Measurements from ENCODE around the gene CEND1. TPM values are rescaled to one million over a fixed set of nuclear protein-coding genes. Genes with fewer than 3 reads are reported as not detected.

Gene CEND1
- total and polyA plus RNA-seq, 2 of the 13 experiments (the other 11 are each of a cell fraction or from before 2014, with no cell fraction given): not detected

DNA sequence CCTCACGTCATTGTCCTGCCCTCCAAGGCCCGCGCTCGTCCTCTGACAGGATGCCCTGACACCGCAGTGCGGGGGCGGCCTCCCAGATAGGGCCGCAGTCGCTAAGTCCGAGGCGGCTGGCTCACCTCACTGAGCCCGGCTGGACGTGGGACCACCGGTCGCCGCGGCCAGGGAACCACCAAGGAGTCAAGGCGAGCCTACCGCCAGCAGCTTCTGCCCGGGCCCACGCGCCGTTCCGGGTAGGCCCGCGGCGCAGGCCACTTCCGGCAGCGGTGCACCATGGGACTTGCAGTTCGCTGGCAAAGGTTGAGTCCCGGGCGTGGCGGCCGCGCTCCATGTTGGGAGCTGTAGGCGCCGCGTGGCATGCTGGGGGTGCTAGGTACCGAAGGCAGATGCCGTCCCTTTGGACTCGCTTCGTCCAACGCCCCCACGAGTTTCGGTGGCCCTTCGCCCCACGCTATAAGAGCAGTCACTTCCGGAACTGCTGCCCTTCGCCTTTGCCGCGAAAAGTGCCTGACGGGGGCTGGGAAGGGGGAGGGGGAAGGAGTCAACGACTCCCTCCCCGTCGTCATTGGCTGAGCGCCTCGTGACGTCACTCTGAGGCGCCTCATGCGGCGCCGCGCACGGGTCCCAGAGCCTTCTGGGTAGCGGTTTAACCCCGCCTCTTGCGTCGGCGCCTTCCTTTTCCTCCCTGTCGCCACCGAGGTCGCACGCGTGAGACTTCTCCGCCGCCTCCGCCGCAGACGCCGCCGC lies 19.6 kb upstream of the CEND1 start, which contains the start of gene RPLP2 (continued):
- no peak for TF ChIP-seq ZNF382 (CRISPR knock-in tag; IDR thresholded peaks at IDR 0.05; ENCODE audit: borderline replicate concordance)
- TF ChIP-seq, protein P1, sequence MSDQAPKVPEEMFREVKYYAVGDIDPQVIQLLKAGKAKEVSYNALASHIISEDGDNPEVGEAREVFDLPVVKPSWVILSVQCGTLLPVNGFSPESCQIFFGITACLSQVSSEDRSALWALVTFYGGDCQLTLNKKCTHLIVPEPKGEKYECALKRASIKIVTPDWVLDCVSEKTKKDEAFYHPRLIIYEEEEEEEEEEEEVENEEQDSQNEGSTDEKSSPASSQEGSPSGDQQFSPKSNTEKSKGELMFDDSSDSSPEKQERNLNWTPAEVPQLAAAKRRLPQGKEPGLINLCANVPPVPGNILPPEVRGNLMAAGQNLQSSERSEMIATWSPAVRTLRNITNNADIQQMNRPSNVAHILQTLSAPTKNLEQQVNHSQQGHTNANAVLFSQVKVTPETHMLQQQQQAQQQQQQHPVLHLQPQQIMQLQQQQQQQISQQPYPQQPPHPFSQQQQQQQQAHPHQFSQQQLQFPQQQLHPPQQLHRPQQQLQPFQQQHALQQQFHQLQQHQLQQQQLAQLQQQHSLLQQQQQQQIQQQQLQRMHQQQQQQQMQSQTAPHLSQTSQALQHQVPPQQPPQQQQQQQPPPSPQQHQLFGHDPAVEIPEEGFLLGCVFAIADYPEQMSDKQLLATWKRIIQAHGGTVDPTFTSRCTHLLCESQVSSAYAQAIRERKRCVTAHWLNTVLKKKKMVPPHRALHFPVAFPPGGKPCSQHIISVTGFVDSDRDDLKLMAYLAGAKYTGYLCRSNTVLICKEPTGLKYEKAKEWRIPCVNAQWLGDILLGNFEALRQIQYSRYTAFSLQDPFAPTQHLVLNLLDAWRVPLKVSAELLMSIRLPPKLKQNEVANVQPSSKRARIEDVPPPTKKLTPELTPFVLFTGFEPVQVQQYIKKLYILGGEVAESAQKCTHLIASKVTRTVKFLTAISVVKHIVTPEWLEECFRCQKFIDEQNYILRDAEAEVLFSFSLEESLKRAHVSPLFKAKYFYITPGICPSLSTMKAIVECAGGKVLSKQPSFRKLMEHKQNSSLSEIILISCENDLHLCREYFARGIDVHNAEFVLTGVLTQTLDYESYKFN (CRISPR knock-in tag; conservative IDR thresholded peaks at IDR 0.05): peak; percentile 62
- no peak; the same call in 1 of the 2 replicates for TF ChIP-seq GATAD2A (CRISPR knock-in tag; IDR thresholded peaks at IDR 0.05)
- TF ChIP-seq TFDP1 (CRISPR knock-in tag; IDR thresholded peaks at IDR 0.05; ENCODE audit: borderline replicate concordance): peak; percentile 83
- TF ChIP-seq POLR2AphosphoS5 (IDR thresholded peaks at IDR 0.05; ENCODE audit: low read depth, low read length): peak; percentile 88
- peak; percentile 60 for TF ChIP-seq CBX1 (IDR thresholded peaks at IDR 0.05; ENCODE audit: low read depth)
- peak; percentile 24; the same call in 1 of the 2 replicates for TF ChIP-seq SMAD3 (CRISPR knock-in tag; IDR thresholded peaks at IDR 0.05)
- TF ChIP-seq ZNF749 (CRISPR knock-in tag; IDR thresholded peaks at IDR 0.05; ENCODE audit: borderline replicate concordance): peak; percentile 62; the same call in 1 of the 2 replicates
- TF ChIP-seq, protein P2, sequence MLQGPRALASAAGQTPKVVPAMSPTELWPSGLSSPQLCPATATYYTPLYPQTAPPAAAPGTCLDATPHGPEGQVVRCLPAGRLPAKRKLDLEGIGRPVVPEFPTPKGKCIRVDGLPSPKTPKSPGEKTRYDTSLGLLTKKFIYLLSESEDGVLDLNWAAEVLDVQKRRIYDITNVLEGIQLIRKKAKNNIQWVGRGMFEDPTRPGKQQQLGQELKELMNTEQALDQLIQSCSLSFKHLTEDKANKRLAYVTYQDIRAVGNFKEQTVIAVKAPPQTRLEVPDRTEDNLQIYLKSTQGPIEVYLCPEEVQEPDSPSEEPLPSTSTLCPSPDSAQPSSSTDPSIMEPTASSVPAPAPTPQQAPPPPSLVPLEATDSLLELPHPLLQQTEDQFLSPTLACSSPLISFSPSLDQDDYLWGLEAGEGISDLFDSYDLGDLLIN (CRISPR knock-in tag; IDR thresholded peaks at IDR 0.05; ENCODE audit: borderline replicate concordance): 0 out of 2 replicates have a peak, but pooled peaks have one; percentile 53
- TF ChIP-seq SMAD9 (CRISPR knock-in tag; IDR thresholded peaks at IDR 0.05): no peak
- TF ChIP-seq, protein P3, sequence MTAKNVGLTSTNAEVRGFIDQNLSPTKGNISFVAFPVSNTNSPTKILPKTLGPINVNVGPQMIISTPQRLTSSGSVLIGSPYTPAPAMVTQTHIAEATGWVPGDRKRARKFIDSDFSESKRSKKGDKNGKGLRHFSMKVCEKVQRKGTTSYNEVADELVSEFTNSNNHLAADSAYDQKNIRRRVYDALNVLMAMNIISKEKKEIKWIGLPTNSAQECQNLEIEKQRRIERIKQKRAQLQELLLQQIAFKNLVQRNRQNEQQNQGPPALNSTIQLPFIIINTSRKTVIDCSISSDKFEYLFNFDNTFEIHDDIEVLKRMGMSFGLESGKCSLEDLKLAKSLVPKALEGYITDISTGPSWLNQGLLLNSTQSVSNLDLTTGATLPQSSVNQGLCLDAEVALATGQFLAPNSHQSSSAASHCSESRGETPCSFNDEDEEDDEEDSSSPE (CRISPR knock-in tag; IDR thresholded peaks at IDR 0.05): peak; percentile 69; the same call in 1 of the 2 replicates
- TF ChIP-seq ZNF572 (CRISPR knock-in tag; IDR thresholded peaks at IDR 0.05): no peak
- peak; percentile 36 for TF ChIP-seq RBM39 (IDR thresholded peaks at IDR 0.05; ENCODE audit: low read depth, low read length, poor library complexity, severe bottlenecking)
- peak; percentile 84 for TF ChIP-seq ZNF280D (CRISPR knock-in tag; IDR thresholded peaks at IDR 0.05)
- TF ChIP-seq MAFF (IDR thresholded peaks at IDR 0.05; ENCODE audit: low read depth, low read length): no peak
- peak; percentile 87 for TF ChIP-seq ZNF563 (CRISPR knock-in tag; IDR thresholded peaks at IDR 0.05)
- TF ChIP-seq, protein P4, sequence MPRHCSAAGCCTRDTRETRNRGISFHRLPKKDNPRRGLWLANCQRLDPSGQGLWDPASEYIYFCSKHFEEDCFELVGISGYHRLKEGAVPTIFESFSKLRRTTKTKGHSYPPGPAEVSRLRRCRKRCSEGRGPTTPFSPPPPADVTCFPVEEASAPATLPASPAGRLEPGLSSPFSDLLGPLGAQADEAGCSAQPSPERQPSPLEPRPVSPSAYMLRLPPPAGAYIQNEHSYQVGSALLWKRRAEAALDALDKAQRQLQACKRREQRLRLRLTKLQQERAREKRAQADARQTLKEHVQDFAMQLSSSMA (CRISPR knock-in tag; IDR thresholded peaks at IDR 0.05): peak; percentile 54; the same call in 1 of the 2 replicates

Measured in HepG2 (cell line).